HuH-7 (cell line): ENCODE results near the gene LCMT1.
"Not testable (repeated sequence)": the region's sequence is repeated elsewhere in the genome, so short reads cannot be mapped to it uniquely, and the experiment has no call there.

Experiments
- DNase-seq: peaks from one replicate; pipeline ENCODE4 v3.0.0; 2011; ENCODE audit warnings: low spot score

LCMT1 gene

DNA sequence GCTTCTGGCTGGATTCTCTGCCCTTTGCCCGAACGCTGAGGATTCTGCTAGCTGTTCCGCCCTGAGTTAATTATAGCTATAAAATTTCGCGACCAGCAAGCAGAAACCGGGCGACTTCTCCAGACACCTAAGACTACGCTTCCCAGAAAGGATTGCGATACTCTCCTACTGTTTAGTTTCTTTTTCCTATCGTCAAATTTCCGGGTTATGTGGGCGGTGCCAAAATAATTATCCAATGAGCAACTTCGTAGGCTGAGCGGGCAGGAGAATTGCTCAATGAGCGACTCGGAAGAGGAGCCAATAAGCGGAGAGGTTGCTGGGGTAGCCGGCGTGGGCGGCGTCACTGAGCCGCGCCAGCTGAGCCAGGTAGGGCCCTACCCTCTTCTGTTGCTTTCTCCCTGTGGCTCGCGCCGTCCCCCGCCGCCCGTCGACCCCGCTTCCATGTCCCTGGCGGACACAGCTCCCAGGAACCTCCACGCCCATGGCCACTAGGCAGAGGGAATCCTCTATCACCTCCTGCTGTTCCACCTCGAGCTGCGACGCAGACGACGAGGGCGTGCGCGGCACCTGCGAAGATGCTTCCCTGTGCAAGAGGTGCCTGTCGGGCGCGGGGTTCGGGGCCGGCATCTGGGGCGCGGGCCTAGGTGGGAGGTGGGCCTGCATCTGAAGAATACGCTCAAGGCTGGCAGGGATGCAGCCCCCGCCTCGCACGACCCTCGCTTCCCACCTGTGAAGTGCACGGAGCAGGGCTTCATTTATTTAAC lies at the start of gene LCMT1:
Gene LCMT1 (plus strand): TSS at position 340 of the 764 bp plus-strand sequence. CDS start 142 bp downstream, at position 482.
- DNase-seq = peak; percentile 94

DNA sequence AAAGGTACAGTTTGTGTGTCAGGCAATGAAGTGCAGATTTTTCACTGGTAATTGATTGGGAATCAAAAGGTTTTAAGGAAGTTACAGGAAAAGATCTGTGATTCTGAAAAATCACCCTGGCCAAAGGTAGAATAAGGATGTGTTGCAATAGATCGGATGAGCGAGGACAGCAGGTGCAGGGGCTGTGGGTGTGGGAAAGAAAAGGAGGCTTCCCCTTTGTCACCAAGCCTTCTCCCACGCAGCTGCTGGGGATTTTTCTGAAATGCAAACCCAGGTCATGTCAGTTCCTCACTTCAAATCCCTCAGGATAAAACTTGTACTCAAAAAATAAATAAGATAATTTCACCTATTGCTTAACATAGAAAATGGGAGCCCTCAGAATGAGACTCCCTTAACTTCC lies 48.4 kb upstream of the LCMT1 start:
- no peak for DNase-seq

DNA sequence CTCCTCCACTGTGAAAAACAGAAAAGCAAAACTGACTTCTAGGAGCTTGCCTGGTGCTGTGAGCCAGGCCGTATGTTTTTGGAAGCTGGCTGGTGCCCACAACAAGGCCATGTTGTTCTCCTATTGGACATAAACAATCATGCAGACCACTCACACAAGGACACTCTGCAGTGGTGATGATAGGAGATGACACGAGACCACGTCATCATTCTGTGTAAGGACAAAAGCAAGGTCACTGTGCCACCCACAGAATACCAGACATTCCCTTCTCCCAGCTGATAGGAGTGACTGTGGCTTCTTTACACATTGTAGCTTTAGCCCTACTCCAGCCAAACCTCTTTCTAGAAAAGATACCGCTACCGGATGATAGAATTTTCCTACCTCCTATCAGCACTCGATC lies 47.7 kb upstream of the LCMT1 start:
- DNase-seq = no peak

DNA sequence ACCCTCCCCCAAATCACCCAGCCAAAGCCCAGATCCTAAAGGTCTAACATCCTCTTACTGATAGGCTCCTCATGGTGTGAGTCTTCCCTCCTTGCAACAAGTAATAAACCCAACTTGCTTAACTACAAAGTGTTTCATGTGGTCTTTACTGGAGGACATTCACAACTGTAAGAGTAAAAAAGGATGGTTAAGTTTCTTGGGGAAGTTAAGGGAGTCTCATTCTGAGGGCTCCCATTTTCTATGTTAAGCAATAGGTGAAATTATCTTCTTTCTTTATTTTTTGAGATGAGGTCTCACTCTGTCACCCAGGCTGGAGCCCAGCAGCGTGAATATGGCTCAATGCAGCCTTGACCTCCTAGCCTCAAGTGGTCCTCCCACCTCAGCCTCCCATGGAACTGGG lies 47.3 kb upstream of the LCMT1 start:
- not testable (repeated sequence) for DNase-seq

DNA sequence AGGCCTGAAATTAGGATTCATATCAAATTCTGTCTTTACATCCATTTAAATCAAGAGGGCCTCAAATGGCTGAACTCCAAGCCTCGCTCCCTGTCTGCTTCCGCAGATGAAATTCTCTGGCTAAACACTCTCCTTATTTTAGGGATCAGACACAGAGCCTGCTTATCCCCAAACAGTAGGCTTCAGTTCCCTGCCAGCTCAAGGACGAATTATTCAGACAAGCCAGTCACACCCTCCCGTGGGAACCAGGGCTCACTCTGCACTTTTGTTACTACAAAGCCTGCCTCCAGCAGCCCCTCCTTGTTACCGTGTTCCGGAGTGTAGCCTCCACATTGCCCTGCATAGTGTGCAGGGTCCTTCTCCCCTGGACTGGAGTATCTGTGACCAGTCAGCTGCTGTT lies 46.6 kb upstream of the LCMT1 start:
- DNase-seq = no peak

DNA sequence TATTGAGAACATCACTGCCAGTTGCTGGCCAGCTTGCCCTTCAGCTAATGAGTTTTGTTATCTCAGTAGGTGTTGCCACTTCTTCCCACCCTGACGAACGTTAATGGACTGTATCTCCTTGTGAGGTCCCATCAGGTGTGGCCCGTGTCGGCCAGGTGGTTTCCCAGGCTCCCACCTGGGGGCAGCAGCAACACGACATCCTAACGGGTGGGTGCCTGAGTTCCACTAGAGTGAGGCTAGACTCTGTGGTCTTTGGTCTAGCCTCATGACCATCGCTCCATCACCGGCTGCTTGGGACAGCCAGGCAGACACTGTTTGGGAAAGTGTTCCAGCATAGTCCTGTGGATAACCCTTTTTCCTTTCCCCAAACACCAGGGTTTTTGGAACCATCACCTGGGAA lies 45.6 kb upstream of the LCMT1 start:
- peak; percentile 63 for DNase-seq

DNA sequence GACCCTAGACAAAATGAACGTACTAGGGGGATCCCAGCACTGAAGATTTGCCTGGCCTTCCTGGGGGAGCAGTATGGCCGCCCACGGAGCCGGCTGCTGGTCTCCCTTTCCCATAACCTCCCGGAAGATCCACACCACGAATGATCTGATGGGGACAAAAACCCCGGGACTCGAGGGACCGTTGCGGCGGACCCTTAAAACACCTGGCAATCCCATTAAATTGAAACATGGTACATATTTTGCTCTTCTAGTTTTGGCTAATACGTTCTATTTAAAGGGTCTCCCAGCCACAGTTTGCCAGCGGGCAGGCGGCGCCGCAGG lies 45.2 kb upstream of the LCMT1 start:
- no peak for DNase-seq

DNA sequence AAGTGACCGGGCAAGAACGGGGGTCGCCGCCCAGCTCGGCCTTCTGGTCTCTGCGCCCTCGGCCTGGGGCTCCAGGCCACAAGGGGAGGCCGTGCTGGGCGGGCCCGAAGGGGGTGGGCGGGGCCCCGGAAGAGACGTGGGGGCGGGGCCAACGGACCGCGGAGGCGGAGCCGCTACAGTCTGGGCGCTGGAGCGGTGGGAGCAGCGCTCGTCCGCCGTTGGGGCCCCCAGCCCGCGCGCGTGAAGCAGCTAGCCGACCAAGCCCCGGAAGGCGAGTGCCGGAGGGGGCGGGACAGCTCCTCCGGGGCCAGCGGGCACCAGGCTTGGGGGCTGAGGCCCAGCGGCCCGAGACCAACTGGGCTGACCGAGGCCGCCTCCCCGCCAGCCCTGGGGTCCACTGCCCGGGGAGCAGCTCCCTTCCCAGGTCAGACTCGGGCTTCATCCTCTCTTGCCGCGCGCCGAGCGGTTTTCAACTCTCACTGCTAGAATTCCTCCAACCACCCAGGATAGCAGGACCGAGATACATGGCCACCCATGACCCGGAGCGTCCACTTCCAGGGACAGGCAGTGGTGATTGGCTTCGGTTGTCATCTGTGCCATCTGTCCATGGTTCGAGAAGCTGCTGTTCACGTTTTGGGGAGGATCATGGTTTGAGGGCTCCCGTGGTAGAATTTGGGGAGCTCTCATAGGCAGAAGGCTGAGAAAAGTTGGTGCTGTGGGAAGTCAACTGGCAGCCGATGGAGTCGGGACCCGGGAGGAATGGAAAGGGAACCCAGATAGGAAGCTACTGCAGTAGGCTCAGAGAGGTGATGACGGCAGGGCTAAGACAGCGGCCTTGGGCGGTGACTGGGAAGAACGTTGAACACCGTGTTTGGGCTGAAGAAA lies 44.6 kb upstream of the LCMT1 start:
- peak; percentile 85 for DNase-seq

DNA sequence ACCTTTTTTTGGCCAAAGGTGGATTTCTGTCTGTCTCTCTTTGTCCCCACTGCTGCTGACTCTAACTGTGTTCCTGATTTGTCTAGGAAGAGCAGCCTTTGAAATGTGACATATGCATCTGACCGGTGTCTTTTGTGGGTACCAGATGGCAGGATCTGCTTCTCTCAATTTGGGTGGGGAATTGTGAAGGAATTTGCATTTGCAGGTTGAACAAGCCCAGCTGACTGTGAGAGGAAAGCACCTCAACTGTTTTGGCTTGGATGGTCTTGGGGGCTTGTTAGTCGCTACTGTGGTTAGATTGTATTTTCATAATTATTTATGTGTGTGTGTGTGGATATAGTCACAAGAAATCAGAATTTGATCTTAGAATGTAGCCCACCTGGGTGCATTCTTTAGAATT lies 37.7 kb upstream of the LCMT1 start:
- DNase-seq = no peak

DNA sequence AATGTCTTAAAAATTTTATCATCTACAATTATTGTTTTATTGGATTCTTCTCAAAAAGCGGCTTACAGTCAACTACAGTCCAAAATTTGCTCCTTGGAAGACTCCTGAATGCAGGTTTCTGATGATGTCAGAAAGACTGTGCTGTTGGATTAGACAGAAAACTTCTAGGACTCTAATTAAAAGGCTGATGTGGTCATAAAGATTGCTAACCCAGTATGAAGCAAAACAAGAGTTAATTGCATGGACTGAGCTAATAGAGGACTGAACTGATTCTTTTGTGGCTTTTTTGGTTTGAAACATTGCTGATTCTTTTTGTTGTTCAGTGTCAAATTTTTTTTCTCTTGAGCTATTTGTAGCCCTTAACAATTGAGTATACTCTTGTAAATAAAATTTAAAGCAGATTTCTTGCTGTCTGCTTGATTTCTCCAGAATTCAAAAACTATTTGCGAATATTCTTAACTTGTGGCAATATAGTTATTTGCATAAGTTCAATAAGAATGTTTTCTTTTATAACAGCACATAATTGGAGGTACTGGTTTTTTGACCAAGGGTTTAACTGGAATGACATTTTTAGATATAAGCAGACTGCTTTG lies 33.1 kb upstream of the LCMT1 start:
- DNase-seq = no peak

DNA sequence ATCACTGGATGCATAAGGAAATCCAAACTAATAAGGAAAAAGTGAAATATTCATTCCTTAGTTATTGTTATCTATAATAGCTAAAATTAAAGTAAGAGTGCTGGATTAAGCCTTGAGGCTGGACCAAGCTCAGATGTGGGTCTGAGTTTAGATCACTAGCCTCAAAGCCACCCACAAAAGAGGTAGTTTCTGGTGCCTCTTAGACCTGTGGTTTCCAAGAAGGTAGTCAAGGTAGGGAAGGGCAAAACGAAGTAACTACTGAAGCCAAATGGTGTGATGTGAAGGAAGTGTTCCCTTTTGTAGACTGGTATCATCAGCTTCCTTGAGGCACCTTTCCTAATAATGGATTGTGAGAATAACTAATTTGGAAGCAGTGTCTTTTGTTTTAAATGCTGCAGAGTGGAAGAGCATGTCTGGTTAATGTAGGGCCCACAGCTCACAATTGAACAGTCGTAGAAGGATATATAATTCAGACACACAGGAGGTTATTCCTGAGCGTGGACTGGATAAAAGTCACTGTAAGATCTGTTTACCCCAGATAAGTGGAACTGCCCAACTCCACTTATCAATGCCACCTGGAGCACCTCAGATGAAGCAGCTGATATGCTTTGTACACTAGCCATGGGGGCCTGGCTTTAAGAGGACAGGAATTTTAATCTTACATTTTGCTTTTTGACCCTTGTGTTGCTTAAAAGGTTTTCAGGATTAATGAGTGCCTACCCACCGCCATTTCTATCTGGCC lies 31.7 kb upstream of the LCMT1 start:
- no peak for DNase-seq

DNA sequence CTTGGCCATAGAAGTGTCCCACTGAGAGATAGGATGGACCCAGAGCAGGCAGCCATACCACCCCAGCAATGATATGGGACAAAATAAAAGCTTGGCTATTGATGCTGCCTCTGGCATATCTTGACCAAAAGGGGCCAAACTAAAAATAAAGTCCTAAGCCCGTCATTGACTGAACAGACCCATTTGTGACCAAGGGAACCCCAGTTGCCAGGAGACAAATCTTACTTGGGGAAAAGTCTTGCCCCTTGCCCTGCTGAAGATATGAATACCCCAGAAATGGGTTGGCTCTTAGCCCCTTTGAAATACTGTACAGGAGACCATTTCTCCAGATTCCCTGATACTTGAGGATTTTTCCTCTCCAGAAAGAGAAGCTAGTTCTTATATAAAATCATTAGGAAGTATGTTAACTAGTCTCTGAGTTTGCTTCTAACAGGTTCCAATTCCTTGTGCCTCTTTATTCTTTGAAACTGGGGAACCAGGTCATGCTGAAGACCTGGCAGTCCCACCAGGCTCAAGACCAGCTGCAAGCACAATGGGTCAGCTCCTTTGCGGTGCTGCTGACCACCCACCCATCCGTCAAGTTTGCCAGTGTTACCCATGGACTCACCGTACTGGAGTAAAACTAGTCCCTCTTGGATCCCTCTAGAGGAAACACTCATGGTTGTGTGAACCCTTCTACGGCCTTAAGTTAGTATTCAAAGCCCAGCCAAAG lies 31.0 kb upstream of the LCMT1 start:
- DNase-seq = no peak

DNA sequence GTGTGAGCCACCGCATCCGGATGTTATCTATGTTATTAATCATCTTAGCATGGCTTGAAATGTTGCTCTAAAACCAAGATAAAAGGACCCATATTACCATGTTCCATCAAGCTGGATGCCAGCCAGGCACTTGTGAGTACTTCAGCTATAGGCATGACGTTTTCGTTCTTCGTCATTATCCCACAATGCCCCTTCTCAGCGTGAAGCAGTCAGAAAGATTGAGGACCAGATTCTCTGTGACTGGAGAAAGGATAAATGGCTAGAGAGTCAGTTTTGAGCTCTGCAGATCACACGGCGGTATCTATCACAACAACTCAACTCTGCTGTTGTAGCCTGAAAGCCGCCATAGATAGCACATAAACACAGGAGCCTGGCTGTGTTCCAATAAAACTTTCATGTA lies 29.8 kb upstream of the LCMT1 start:
- DNase-seq = no peak

DNA sequence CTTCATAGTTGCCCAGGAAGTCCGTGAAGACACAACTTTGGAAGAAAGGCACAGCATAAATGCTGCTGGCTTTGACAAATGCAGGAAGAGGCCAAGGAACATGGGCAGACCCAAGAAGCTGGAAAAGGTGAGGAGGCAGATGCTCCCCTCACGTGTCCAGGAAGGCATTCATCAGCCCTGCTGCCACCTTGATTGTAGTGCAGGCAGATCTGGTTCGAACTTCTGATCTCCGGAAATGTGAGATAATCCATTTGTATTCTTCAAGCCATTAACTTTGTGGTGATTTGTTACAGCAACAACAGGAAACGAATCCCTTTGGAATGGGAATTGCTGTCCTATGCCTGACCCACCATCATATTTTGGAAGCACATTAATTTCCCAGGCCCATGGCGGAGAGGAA lies 28.5 kb upstream of the LCMT1 start:
- no peak for DNase-seq

DNA sequence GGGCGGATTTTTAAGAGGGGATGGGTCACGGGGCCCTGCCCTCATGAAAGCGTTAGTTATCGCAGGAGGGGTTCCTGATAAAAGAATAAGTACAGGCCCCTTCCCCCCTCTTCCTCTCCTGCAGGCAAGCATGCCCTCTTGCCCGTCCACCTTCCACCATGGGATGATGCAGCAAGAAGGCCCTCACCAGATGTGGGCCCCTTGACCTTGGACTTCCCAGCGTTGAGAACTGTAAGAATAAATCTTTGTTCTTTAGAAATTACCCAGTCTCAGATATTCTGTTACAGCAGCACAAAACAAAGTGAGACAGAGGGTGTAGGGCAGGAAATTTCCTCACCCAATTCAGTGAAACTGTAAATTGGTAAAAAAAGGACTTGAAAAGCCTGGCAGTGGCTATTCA lies 27.8 kb upstream of the LCMT1 start:
- no peak for DNase-seq

DNA sequence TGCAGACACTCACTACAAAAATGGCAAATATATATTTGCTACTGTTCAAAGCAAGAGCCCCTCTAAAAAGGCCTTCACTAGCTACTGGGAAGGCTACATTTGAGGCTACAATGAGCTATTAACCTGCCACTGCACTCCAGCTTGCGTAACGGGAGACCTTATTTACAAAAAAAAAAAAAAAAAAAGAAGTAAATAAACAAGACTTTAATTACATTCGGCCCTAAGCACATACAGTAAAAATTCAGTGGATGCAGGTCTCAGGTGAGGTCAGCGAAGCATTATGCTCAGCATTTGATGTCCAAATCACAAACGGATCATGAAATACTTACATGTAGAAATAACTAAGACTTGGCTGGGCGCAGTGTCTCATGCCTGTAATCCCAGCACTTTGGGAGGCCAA lies 26.7 kb upstream of the LCMT1 start:
- DNase-seq = no peak

DNA sequence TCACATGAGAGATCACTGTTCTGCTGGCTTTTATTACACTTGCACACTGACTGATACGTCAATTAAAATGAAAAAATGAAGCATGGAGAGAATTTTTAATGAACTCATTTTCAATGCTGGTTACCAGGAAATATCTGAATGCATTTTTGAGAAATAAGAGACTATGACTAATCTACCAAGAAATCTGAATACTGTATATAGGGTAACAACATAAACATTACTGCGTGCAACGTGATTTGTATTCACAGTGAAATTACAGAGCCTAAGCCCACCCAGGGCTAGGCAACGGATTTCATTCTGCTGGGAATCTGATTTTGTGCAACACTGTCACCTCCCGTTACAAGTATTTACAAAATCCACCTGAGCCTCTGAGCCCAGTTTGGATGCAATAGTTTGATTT lies 23.8 kb upstream of the LCMT1 start:
- no peak for DNase-seq

DNA sequence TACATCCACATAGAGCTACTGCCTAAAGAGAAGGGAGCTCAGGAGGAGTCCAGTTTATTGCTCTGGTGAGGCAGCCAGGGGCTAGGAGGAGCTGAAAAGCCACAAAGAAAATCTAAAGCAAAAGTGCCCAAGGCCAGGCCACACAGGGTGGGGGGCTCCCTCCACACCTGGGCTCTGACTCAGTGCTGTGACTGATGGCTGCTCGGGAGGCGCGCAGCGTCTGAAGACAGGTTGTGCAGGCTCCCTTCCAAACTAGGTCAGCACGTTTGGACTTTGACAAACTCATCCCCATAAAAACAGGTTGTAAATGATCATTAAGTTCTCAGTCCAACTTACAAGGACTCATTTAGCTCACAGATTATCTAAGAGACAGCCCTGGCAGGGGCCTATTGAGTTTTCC lies 22.2 kb upstream of the LCMT1 start:
- no peak for DNase-seq

DNA sequence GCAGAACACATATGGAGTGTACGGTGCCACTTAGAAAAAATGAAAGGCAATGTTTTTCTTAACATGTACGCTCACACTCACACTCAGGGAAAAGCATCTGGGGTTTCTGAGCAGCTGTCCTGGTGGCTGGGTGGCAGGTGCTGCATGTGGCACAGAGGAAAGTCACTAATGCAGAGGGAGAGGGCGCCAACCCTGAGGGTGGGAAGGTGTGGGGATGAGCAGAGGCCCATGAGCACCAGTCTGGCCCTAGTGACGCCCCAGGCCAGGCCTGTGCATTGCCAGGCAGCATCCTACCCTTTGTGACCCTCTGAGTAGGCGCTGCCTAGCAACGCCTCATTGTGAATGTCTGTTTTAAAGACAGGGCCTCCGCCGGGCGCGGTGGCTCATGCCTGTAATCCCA lies 19.1 kb upstream of the LCMT1 start:
- DNase-seq = no peak

DNA sequence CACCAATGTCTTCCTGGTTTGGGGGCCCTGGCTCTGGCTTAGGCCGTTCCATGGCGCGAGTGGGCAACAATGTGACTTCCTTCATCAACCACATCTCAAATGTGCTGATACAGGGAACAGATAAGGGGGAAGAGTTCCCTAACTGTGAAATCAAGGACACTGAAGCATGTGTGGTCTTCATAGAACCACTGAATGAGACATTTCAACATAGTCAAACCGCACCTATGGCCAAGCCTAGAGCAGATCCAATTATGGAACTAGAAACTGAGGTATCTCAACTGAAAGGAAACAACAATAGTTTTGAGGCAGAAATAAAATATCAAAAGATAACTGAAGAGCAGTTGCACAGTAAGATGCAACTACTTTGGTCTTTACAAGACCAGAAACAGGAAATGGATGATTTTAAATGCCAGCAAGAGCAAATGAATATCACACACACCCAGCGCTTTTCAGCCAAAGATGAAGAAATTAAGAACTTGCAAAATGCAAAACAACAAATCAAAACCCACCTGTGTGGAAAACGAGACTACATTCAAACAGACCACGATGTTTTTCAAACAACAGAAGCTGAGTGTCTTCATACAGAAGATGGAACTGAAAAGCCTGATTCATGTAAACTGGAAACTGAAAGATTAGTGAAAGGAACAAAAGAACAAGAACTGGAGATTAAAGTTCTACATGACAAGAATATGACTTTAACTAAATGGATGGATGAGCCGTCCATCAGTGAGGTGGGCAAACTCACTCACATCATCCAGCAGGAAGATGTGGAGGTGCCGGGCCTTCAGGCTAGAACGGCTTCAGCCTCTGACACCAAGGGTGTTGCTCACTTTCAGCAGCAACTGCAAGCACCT lies 18.1 kb upstream of the LCMT1 start:
- DNase-seq = no peak

DNA sequence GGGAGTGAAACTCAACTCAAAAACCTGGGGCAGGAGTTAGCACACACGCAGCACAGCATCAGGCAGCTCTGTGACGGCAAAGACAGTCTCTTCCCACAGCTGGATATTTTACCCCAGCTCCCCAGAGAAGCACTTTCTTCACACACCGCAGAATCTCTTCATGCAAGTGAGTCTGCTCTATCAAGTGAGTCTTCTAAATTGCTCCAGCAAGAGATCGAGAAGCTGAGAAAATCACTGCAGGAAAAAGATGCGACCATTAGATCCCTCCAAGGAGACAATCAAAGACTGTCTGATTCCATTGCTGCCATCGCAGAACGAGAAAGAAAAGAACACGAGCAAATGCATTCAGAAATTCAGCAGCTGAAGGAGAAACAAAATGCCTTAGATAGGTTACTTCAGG lies 16.9 kb upstream of the LCMT1 start:
- DNase-seq = no peak
